GM12878 (cell line): ENCODE measurements around the gene CETN1. TPM values are rescaled to one million over a fixed set of nuclear protein-coding genes. Genes with fewer than 3 reads are reported as not detected.

Source experiments
- ATAC-seq: fragments of 200-7000 bp; cut with Tn5 transposase; 3 replicates; pipeline ENCODE4 v1.9.1; 2020; ENCODE audit warnings: mild to moderate bottlenecking, moderate library complexity
- BruUV-seq: library from RNA; stranded (reverse); fragments of 400-500 nt; replicated peaks from 2 replicates; lab custom pipeline; 2021; lab: Mats Ljungman, UMichigan
- CTCF ChIA-PET: fragments of 300-600 bp; sonication (Branson Sonifier 250); formaldehyde crosslinking; extraction: SDS; loops from one replicate; lab custom pipeline; 2021; ENCODE audit warnings: inconsistent platforms; lab: Yijun Ruan, JAX
- POLR2A ChIA-PET: fragments of 350-600 bp; formaldehyde crosslinking; extraction: SDS; loops from one replicate; lab custom pipeline; 2021; ENCODE audit warnings: inconsistent platforms; lab: Charles Lee
- RAD21 ChIA-PET: fragments of 300-600 bp; sonication (Branson Sonifier 250); formaldehyde crosslinking; loops from one replicate; lab custom pipeline; 2023; ENCODE audit warnings: antibody characterized with exemption; ENCODE audit not compliant: unreplicated experiment; lab: Charles Lee
- SMC1A ChIA-PET: fragments of 300-600 bp; sonication (Branson Sonifier 250); formaldehyde crosslinking; loops from one replicate; lab custom pipeline; 2023; ENCODE audit not compliant: unreplicated experiment, uncharacterized antibody; lab: Charles Lee
- DNase-seq: peaks from one replicate; pipeline ENCODE4 v3.0.0-alpha.2; 2011; ENCODE audit warnings: low read depth, low spot score
- FAIRE-seq: peaks from 3 replicates; lab custom pipeline; 2011; peaks lifted over from hg19 to GRCh38; lab: Jason Lieb, UNC
- H2AFZ ChIP-seq: 2 replicates; pipeline ENCODE4 v1.6.0; 2011; ENCODE audit warnings: low read depth, low read length, control low read depth; ENCODE audit not compliant: control insufficient read depth
- H3K27ac ChIP-seq: 2 replicates; pipeline ENCODE4 v1.5.1; 2011; ENCODE audit warnings: control low read depth; ENCODE audit not compliant: control insufficient read depth, insufficient read depth
- H3K27me3 ChIP-seq, 2 experiments: replicated peaks in 1 of 2; 2 replicates each; pipeline versions ENCODE4 v1.6.0 to v1.6.1; 2011; ENCODE audit warnings: low read length in 1 of 2; ENCODE audit not compliant: control insufficient read depth in 2 of 2, insufficient read depth in 2 of 2
- H3K36me3 ChIP-seq, 2 experiments: 2 replicates each; pipeline ENCODE4 v1.5.1; 2011; ENCODE audit warnings: low read length in 1 of 2; ENCODE audit not compliant: control insufficient read depth in 2 of 2, insufficient read depth in 2 of 2
- H3K4me1 ChIP-seq: 2 replicates; pipeline ENCODE4 v1.6.1; 2011; ENCODE audit warnings: mild to moderate bottlenecking, low read length, moderate library complexity, mixed read lengths; ENCODE audit not compliant: control insufficient read depth, insufficient read depth
- H3K4me2 ChIP-seq: 2 replicates; pipeline ENCODE4 v1.6.0; 2011; ENCODE audit warnings: control low read depth; ENCODE audit not compliant: control insufficient read depth, insufficient read depth
- H3K4me3 ChIP-seq: fragments of 200-600 bp; sonication (generic); 2 replicates; pipeline ENCODE4 v1.5.1; 2016
- H3K79me2 ChIP-seq: 2 replicates; pipeline ENCODE4 v1.6.0; 2011; ENCODE audit warnings: low read length; ENCODE audit not compliant: control insufficient read depth, insufficient read depth
- H3K9ac ChIP-seq: 2 replicates; pipeline ENCODE4 v1.8.0; 2011; ENCODE audit warnings: low read length, control low read depth, mixed read lengths; ENCODE audit not compliant: control insufficient read depth, insufficient read depth
- H3K9me3 ChIP-seq: replicated peaks from 3 replicates; pipeline ENCODE4 v1.5.1; 2011; ENCODE audit warnings: mild to moderate bottlenecking, low read length; ENCODE audit not compliant: control insufficient read depth, insufficient read depth
- H4K20me1 ChIP-seq: 2 replicates; pipeline ENCODE4 v1.6.0; 2011; ENCODE audit not compliant: control insufficient read depth, insufficient read depth
- BMI1 ChIP-seq: fragments of 450-650 bp; IDR thresholded peaks from 2 replicates; pipeline ENCODE4 v1.6.1; 2016; ENCODE audit warnings: mild to moderate bottlenecking, moderate library complexity, borderline replicate concordance
- E2F4 ChIP-seq: IDR thresholded peaks from 2 replicates; pipeline ENCODE4 v1.6.1; 2012; ENCODE audit warnings: low read depth, low read length, improper control_type of control experiment
- EED ChIP-seq: sonication (generic); IDR thresholded peaks from 2 replicates; pipeline ENCODE4 v1.6.1; 2016; ENCODE audit warnings: antibody characterized with exemption, low read depth
- EGR1 ChIP-seq, 2 experiments: IDR thresholded peaks; 1 replicate in 1 of 2; 2 replicates in 1 of 2; pipeline ENCODE4 v1.6.1; 2011 to 2012; ENCODE audit warnings: low read depth in 2 of 2, low read length in 2 of 2, borderline replicate concordance in 1 of 2, mild to moderate bottlenecking in 1 of 2, moderate library complexity in 1 of 2
- NR2C2 ChIP-seq: IDR thresholded peaks from 2 replicates; pipeline ENCODE4 v1.6.1; 2011; ENCODE audit warnings: borderline replicate concordance, low read depth; ENCODE audit not compliant: control insufficient read depth, insufficient read length
- PBX3 ChIP-seq: IDR thresholded peaks from 2 replicates; pipeline ENCODE4 v1.6.1; 2011; ENCODE audit warnings: mild to moderate bottlenecking, low read depth, low read length, moderate library complexity; ENCODE audit not compliant: insufficient replicate concordance
- POU2F2 ChIP-seq: IDR thresholded peaks from 3 replicates; pipeline ENCODE4 v1.6.1; 2011; ENCODE audit warnings: low read depth, mild to moderate bottlenecking, low read length, borderline replicate concordance
- SMC3 ChIP-seq: IDR thresholded peaks from 2 replicates; pipeline ENCODE4 v1.6.1; 2011; ENCODE audit warnings: low read length, improper control_type of control experiment, borderline replicate concordance
- SUZ12 ChIP-seq: fragments of 200-600 bp; sonication (generic); IDR thresholded peaks from one replicate; pipeline ENCODE4 v1.6.1; 2018; ENCODE audit warnings: antibody characterized with exemption, mild to moderate bottlenecking; ENCODE audit not compliant: unreplicated experiment
- ZNF24 ChIP-seq: fragments of 450-650 bp; IDR thresholded peaks from 2 replicates; pipeline ENCODE4 v1.6.1; 2017; ENCODE audit warnings: antibody characterized with exemption, mild to moderate bottlenecking
- ZNF592 ChIP-seq: fragments of 450-650 bp; IDR thresholded peaks from 2 replicates; pipeline ENCODE4 v1.6.1; 2017; ENCODE audit warnings: mild to moderate bottlenecking, moderate library complexity
- WGBS: methylation state at CpG from one replicate; pipeline ENCODE4 v1.1.6; 2016; ENCODE audit warnings: low lambda C conversion rate; ENCODE audit not compliant: insufficient replicate concordance, insufficient coverage; ENCODE audit errors: missing lambda C conversion rate; 5-methylcytosine and 5-hydroxymethylcytosine counted together
- in situ Hi-C: fragments of 300-500 bp; cut with MboI; formaldehyde crosslinking; loops from 9 replicates; pipeline ENCODE4 v1.14.3; 2018; ENCODE audit warnings: mixed read lengths
- intact Hi-C: fragments of 100-400 bp; cut with micrococcal nuclease; formaldehyde crosslinking; loops from one replicate; pipeline ENCODE4 v1.14.2; 2022; ENCODE audit not compliant: unreplicated experiment
- polyA plus RNA-seq, 11 experiments: library from polyadenylated mRNA; depleted of rRNA in 4 of 11; unstranded in 6 of 11; stranded (reverse) in 5 of 11; fragments of >200 nt; fragmentation: Nextera tagmentation in 4 of 11; fragmentation: Illumina TruSeq in 1 of 11; extraction: Ambion mirVana in 4 of 11; extraction: Trizol in 1 of 11; gene quantifications; 1 replicate in 1 of 11; 2 replicates in 10 of 11; pipeline versions ENCODE4 v1.2.1 to v1.2.3, GENCODE V29; 2011 to 2016; ENCODE audit warnings: inconsistent platforms in 2 of 11, missing spikeins in 2 of 11, low read depth in 1 of 11
- total RNA-seq, 4 experiments: library from RNA; depleted of rRNA in 3 of 4; stranded (reverse); fragments of >200 nt in 3 of 4; fragmentation: Illumina TruSeq in 1 of 4; extraction: Trizol in 1 of 4; gene quantifications; 2 replicates each; pipeline versions ENCODE4 v1.2.1 to v1.2.3, GENCODE V29; 2013 to 2021

The CETN1 gene
- total and polyA plus RNA-seq, 10 of the 15 experiments (the other 5 are each of a cell fraction or from before 2014, with no cell fraction given), result not detected

- TF ChIP-seq E2F4 (no peak), EED (no peak), SMC3 (no peak)
Measured at GRCh38 chr18:618618-619017, 38.4 kb downstream of the CETN1 start (continued).

- no peak for FAIRE-seq
- in situ Hi-C loops (loop anchor here (5.0 kb wide), 1 partner anchor 211 kb away; no protein-coding TSS in a partner anchor), intact Hi-C loops (loop anchor here (5.0 to 10.0 kb wide), 3 partner anchors 56 to 121 kb away; partner anchors contain the start of gene ENOSF1)
- H3K4me1 ChIP-seq, result no peaks in the 10 kb centered on the region
- H4K20me1 ChIP-seq, result no peaks in the 10 kb centered on the region
- ChIA-PET RAD21 (interaction anchor here (1.0 to 10.9 kb wide), 3 partner anchors 32 to 218 kb away, joined by 4 to 168 read pairs (median 4); no protein-coding TSS in a partner anchor), CTCF (interaction anchor here (0.7 to 10.5 kb wide), 7 partner anchors 10 to 328 kb away, joined by 3 to 251 read pairs (median 3); no protein-coding TSS in a partner anchor), POLR2A (no interaction called here), SMC1A (interaction anchor here (1.1 to 12.3 kb wide), 3 partner anchors 28 to 210 kb away, joined by 3 to 188 read pairs (median 4); no protein-coding TSS in a partner anchor)
- no peak overlapping the region for H3K9ac ChIP-seq
- DNase-seq, result no peak
- no peak overlapping the region for H2AFZ ChIP-seq
- WGBS, result 46% methylated on average over 7 of the region's 7 CpGs
- no peak for ATAC-seq
- H3K4me3 ChIP-seq, result no peak overlapping the region
- H3K36me3 ChIP-seq, result no peaks in the 10 kb centered on the region
- H3K9me3 ChIP-seq, result no peaks in the 10 kb centered on the region
- no peaks in the 10 kb centered on the region for H3K79me2 ChIP-seq
- no TSS peak for BruUV-seq
- H3K27me3 ChIP-seq, result no peaks in the 10 kb centered on the region
- no peak overlapping the region for H3K4me2 ChIP-seq
- H3K27ac ChIP-seq, result no peak overlapping the region
- TF ChIP-seq PBX3 (no peak), POU2F2 (no peak), SUZ12 (no peak), ZNF24 (no peak), EGR1 (IDR thresholded peaks at IDR 0.05; ENCODE audit: borderline replicate concordance in 1 of 2, low read depth in 2 of 2, low read length in 2 of 2) (no peak), BMI1 (no peak), ZNF592 (no peak), NR2C2 (no peak)
Measured at GRCh38 chr18:621291-622043, 41.3 kb downstream of the CETN1 start.
